H9 (cell line): ENCODE data around the gene IL36RN. TPM values are rescaled to one million over a fixed set of nuclear protein-coding genes. Genes with fewer than 3 reads are reported as not detected.
"Not testable (repeated sequence)": the region's sequence is repeated elsewhere in the genome, so short reads cannot be mapped to it uniquely, and the experiment has no call there.

Source experiments
- DNase-seq: peaks from one replicate; pipeline ENCODE4 v3.0.0-alpha.2; 2017
- H2AFZ ChIP-seq: one replicate; pipeline ENCODE4 v1.6.1; 2013; ENCODE audit warnings: mild to moderate bottlenecking, low read length, control low read depth, moderate library complexity
- H2AK5ac ChIP-seq: 2 replicates; pipeline ENCODE4 v1.6.1; 2013; ENCODE audit warnings: low read length, control low read depth, mixed read lengths; ENCODE audit not compliant: insufficient read length
- H2BK120ac ChIP-seq: one replicate; pipeline ENCODE4 v1.6.1; 2013; ENCODE audit warnings: low read depth, mild to moderate bottlenecking, low read length, control low read depth, inconsistent platforms; ENCODE audit not compliant: poor library complexity, severe bottlenecking
- H2BK12ac ChIP-seq: 2 replicates; pipeline ENCODE4 v1.6.1; 2013; ENCODE audit warnings: low read length, control low read depth, mixed read lengths, low read depth; ENCODE audit not compliant: insufficient read length
- H2BK15ac ChIP-seq: 2 replicates; pipeline ENCODE4 v1.6.1; 2013; ENCODE audit warnings: low read depth, low read length, control low read depth
- H2BK20ac ChIP-seq: one replicate; pipeline ENCODE4 v1.6.1; 2013; ENCODE audit warnings: low read depth, mild to moderate bottlenecking, low read length, control low read depth, inconsistent platforms; ENCODE audit not compliant: poor library complexity, severe bottlenecking
- H2BK5ac ChIP-seq: 2 replicates; pipeline ENCODE4 v1.6.1; 2013; ENCODE audit warnings: low read length, control low read depth, mixed read lengths; ENCODE audit not compliant: insufficient read length
- H3K14ac ChIP-seq: 2 replicates; pipeline ENCODE4 v1.6.1; 2013; ENCODE audit warnings: low read length, control low read depth; ENCODE audit not compliant: insufficient read depth
- H3K18ac ChIP-seq: 2 replicates; pipeline ENCODE4 v1.6.1; 2013; ENCODE audit warnings: low read depth, mild to moderate bottlenecking, mixed read lengths, low read length, control low read depth; ENCODE audit not compliant: insufficient read length
- H3K23ac ChIP-seq: 2 replicates; pipeline ENCODE4 v1.6.1; 2013; ENCODE audit warnings: low read length, control low read depth, mixed read lengths, low read depth; ENCODE audit not compliant: insufficient read length
- H3K23me2 ChIP-seq: 2 replicates; pipeline ENCODE4 v1.6.1; 2013; ENCODE audit warnings: low read depth, mild to moderate bottlenecking, mixed read lengths, low read length, control low read depth; ENCODE audit not compliant: insufficient read length, poor library complexity, severe bottlenecking
- H3K27ac ChIP-seq: 2 replicates; pipeline ENCODE4 v1.5.1; 2013; ENCODE audit warnings: low read length, control low read depth, mixed read lengths, low read depth; ENCODE audit not compliant: insufficient read length
- H3K27me3 ChIP-seq: 2 replicates; pipeline ENCODE4 v1.6.1; 2013; ENCODE audit warnings: low read length, control low read depth, inconsistent platforms; ENCODE audit not compliant: insufficient read depth
- H3K4ac ChIP-seq: 2 replicates; pipeline ENCODE4 v1.6.1; 2013; ENCODE audit warnings: low read depth, mild to moderate bottlenecking, control low read depth, inconsistent platforms, low read length, moderate library complexity
- H3K4me1 ChIP-seq: 2 replicates; pipeline ENCODE4 v1.6.1; 2013; ENCODE audit warnings: low read length, control low read depth, inconsistent platforms; ENCODE audit not compliant: insufficient read depth
- H3K4me2 ChIP-seq: 2 replicates; pipeline ENCODE4 v1.6.1; 2013; ENCODE audit warnings: low read length, control low read depth, mixed read lengths; ENCODE audit not compliant: insufficient read length, insufficient read depth
- H3K56ac ChIP-seq: 2 replicates; pipeline ENCODE4 v1.6.1; 2013; ENCODE audit warnings: low read depth, mild to moderate bottlenecking, mixed read lengths, low read length, control low read depth; ENCODE audit not compliant: insufficient read length
- H3K79me1 ChIP-seq: 2 replicates; pipeline ENCODE4 v1.6.1; 2013; ENCODE audit warnings: low read depth, mild to moderate bottlenecking, moderate library complexity, low read length, control low read depth, inconsistent platforms; ENCODE audit not compliant: insufficient read depth, poor library complexity, severe bottlenecking
- H3K79me2 ChIP-seq: 2 replicates; pipeline ENCODE4 v1.6.1; 2013; ENCODE audit warnings: low read length, control low read depth, inconsistent platforms; ENCODE audit not compliant: insufficient read depth
- H3K9ac ChIP-seq: 2 replicates; pipeline ENCODE4 v1.6.1; 2013; ENCODE audit warnings: low read length, control low read depth, mixed read lengths; ENCODE audit not compliant: insufficient read length; ENCODE audit errors: extremely low read depth
- H3K9me3 ChIP-seq: one replicate; pipeline ENCODE4 v1.6.1; 2013; ENCODE audit warnings: low read depth, low read length, inconsistent platforms; ENCODE audit not compliant: control insufficient read depth
- H3T11ph ChIP-seq: one replicate; pipeline ENCODE4 v1.6.1; 2013; ENCODE audit warnings: mild to moderate bottlenecking, low read length, control low read depth, inconsistent platforms
- H4K20me1 ChIP-seq: one replicate; pipeline ENCODE4 v1.6.1; 2013; ENCODE audit not compliant: control insufficient read depth, insufficient read length, insufficient read depth
- H4K5ac ChIP-seq: 2 replicates; pipeline ENCODE4 v1.6.1; 2013; ENCODE audit warnings: low read depth, mild to moderate bottlenecking, mixed read lengths, low read length, control low read depth; ENCODE audit not compliant: insufficient read length
- H4K8ac ChIP-seq: replicated peaks from 2 replicates; pipeline ENCODE4 v1.6.1; 2013; ENCODE audit warnings: low read length, control low read depth, mixed read lengths, low read depth; ENCODE audit not compliant: insufficient read length
- H4K91ac ChIP-seq: 2 replicates; pipeline ENCODE4 v1.6.1; 2013; ENCODE audit warnings: low read depth, mild to moderate bottlenecking, moderate library complexity, mixed read lengths, low read length, control low read depth; ENCODE audit not compliant: insufficient read length
- H3K27ac Mint-ChIP-seq, 3 experiments: 2 replicates in 2 of 3; 3 replicates in 1 of 3; pipeline ENCODE4 v1.8.0; 2020 to 2021; ENCODE audit warnings: mixed read lengths in 3 of 3, mild to moderate bottlenecking in 1 of 3, moderate library complexity in 1 of 3
- H3K27me3 Mint-ChIP-seq: 2 replicates; pipeline ENCODE4 v1.8.0; 2021; ENCODE audit warnings: low read depth, mild to moderate bottlenecking, moderate library complexity, mixed read lengths
- H3K36me3 Mint-ChIP-seq, 3 experiments: 2 replicates in 2 of 3; 3 replicates in 1 of 3; pipeline ENCODE4 v1.8.0; 2020 to 2021; ENCODE audit warnings: low read depth in 3 of 3, mixed read lengths in 3 of 3; ENCODE audit not compliant: insufficient read depth in 1 of 3
- H3K4me1 Mint-ChIP-seq, 2 experiments: 2 replicates each; pipeline ENCODE4 v1.8.0; 2020; ENCODE audit warnings: mixed read lengths in 2 of 2
- H3K4me3 Mint-ChIP-seq, 2 experiments: 2 replicates in 1 of 2; 3 replicates in 1 of 2; pipeline ENCODE4 v1.8.0; 2020 to 2021; ENCODE audit warnings: mild to moderate bottlenecking in 2 of 2, mixed read lengths in 2 of 2, moderate library complexity in 1 of 2
- H3K9me3 Mint-ChIP-seq, 2 experiments: 2 replicates in 1 of 2; 3 replicates in 1 of 2; pipeline ENCODE4 v1.8.0; 2020; ENCODE audit warnings: mild to moderate bottlenecking in 2 of 2, mixed read lengths in 2 of 2, moderate library complexity in 1 of 2
- WGBS: extraction: QIAGEN DNeasy Blood & Tissue Kit; methylation state at CpG from one replicate; pipeline ENCODE4 v1.1.7; 2013; ENCODE audit warnings: missing lambda C conversion rate, low lambda C conversion rate, mixed read lengths; ENCODE audit not compliant: insufficient read length; ENCODE audit errors: extremely low coverage; 5-methylcytosine and 5-hydroxymethylcytosine counted together
- total RNA-seq: library from RNA; stranded (reverse); gene quantifications from 2 replicates; pipeline ENCODE4 v1.2.1, GENCODE V29; 2021

IL36RN gene
- total RNA-seq, 1 experiment from 2014 or later: not detected

- not testable (repeated sequence) for H3K27ac Mint-ChIP-seq, DNase-seq
Measured at GRCh38 chr2:113096842-113097618, 38.0 kb downstream of the IL36RN start.

More at GRCh38 chr2:113096842-113097618, 38.0 kb downstream of the IL36RN start:
- not testable (repeated sequence) for H3K4me1 ChIP-seq, H3K36me3 Mint-ChIP-seq, H3K27me3 ChIP-seq, H3K23me2 ChIP-seq, H3K4me3 Mint-ChIP-seq, H3K4me1 Mint-ChIP-seq, H4K20me1 ChIP-seq, H3K14ac ChIP-seq, H3K9me3 ChIP-seq, H3K18ac ChIP-seq, H3K9ac ChIP-seq, H3K4me2 ChIP-seq, H2BK20ac ChIP-seq, H3K27ac ChIP-seq, H3K4ac ChIP-seq, H4K91ac ChIP-seq, H2AK5ac ChIP-seq, H3K79me1 ChIP-seq, H2BK12ac ChIP-seq, H4K5ac ChIP-seq, H4K8ac ChIP-seq, H2AFZ ChIP-seq, H2BK15ac ChIP-seq, H2BK120ac ChIP-seq, H3T11ph ChIP-seq, H3K79me2 ChIP-seq, H3K56ac ChIP-seq, H2BK5ac ChIP-seq, H3K23ac ChIP-seq
- peaks cover 23 to 47% of the 10 kb centered on the region in 2 experiments for H3K9me3 Mint-ChIP-seq
- WGBS: no CpG with 5 or more reads among the region's 2 CpGs
- peaks cover 22% of the 10 kb centered on the region for H3K27me3 Mint-ChIP-seq
